Measurements from ENCODE around the gene ECT2L. TPM values are rescaled to one million over a fixed set of nuclear protein-coding genes. Genes with fewer than 3 reads are reported as not detected.

Gene ECT2L
- total and polyA plus RNA-seq, 2 of the 13 experiments (the other 11 are each of a cell fraction or from before 2014, with no cell fraction given) = 0.12 TPM; not detected in 1

- TF ChIP-seq ZNF687 (CRISPR knock-in tag; IDR thresholded peaks at IDR 0.05) (no peak), ZNF33A (CRISPR knock-in tag; IDR thresholded peaks at IDR 0.05; ENCODE audit: borderline replicate concordance) (no peak), FLYWCH1 (CRISPR knock-in tag; IDR thresholded peaks at IDR 0.05) (no peak), ZFP37 (CRISPR knock-in tag; IDR thresholded peaks at IDR 0.05; ENCODE audit: borderline replicate concordance) (no peak), DNMT3B (CRISPR knock-in tag; conservative IDR thresholded peaks at IDR 0.05) (no peak), HNF1B (CRISPR knock-in tag; IDR thresholded peaks at IDR 0.05) (no peak)
- TF ChIP-seq, protein P1, sequence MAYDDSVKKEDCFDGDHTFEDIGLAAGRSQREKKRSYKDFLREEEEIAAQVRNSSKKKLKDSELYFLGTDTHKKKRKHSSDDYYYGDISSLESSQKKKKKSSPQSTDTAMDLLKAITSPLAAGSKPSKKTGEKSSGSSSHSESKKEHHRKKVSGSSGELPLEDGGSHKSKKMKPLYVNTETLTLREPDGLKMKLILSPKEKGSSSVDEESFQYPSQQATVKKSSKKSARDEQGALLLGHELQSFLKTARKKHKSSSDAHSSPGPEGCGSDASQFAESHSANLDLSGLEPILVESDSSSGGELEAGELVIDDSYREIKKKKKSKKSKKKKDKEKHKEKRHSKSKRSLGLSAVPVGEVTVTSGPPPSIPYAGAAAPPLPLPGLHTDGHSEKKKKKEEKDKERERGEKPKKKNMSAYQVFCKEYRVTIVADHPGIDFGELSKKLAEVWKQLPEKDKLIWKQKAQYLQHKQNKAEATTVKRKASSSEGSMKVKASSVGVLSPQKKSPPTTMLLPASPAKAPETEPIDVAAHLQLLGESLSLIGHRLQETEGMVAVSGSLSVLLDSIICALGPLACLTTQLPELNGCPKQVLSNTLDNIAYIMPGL (CRISPR knock-in tag; IDR thresholded peaks at IDR 0.05; ENCODE audit: borderline replicate concordance in 1 of 2, low read depth in 1 of 2) = no peak
- TF ChIP-seq, protein P2, sequence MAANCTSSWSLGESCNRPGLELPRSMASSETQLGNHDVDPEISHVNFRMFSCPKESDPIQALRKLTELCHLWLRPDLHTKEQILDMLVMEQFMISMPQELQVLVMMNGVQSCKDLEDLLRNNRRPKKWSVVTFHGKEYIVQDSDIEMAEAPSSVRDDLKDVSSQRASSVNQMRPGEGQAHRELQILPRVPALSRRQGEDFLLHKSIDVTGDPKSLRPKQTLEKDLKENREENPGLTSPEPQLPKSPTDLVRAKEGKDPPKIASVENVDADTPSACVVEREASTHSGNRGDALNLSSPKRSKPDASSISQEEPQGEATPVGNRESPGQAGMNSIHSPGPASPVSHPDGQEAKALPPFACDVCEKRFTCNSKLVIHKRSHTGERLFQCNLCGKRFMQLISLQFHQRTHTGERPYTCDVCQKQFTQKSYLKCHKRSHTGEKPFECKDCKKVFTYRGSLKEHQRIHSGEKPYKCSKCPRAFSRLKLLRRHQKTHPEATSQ (CRISPR knock-in tag; IDR thresholded peaks at IDR 0.05; ENCODE audit: borderline replicate concordance) = no peak
Observed at GRCh38 chr6:138923561-138923960, 127.7 kb downstream of the ECT2L start (continued).
